ENCODE data around the gene PAOX.
"Not testable (repeated sequence)": the region's sequence is repeated elsewhere in the genome, so short reads cannot be mapped to it uniquely, and the experiment has no call there.

Gene PAOX

GRCh38 chr10:133403359-133403758 lies 24.3 kb downstream of the PAOX start:
- FAIRE-seq (no peak), DNase-seq (ENCODE audit: insufficient read length, low spot score) (no peak)
- no peak for TF ChIP-seq CTCF (IDR thresholded peaks at IDR 0.05; ENCODE audit: insufficient read depth, missing control alignments)

GRCh38 chr10:133403784-133404183 lies 24.7 kb downstream of the PAOX start:
- TF ChIP-seq CTCF (IDR thresholded peaks at IDR 0.05; ENCODE audit: insufficient read depth, missing control alignments): no peak
- no peak for DNase-seq (ENCODE audit: insufficient read length, low spot score)
- no peak for FAIRE-seq

- DNase-seq (ENCODE audit: insufficient read length, low spot score): no peak
- no peak for TF ChIP-seq CTCF (IDR thresholded peaks at IDR 0.05; ENCODE audit: insufficient read depth, missing control alignments)
- FAIRE-seq: no peak
Observed at GRCh38 chr10:133405272-133405671, 26.2 kb downstream of the PAOX start.

GRCh38 chr10:133405844-133406527 lies 26.9 kb downstream of the PAOX start:
- no peak for TF ChIP-seq CTCF (IDR thresholded peaks at IDR 0.05; ENCODE audit: insufficient read depth, missing control alignments)
- FAIRE-seq: no peak

GRCh38 chr10:133411523-133412380 lies 32.7 kb downstream of the PAOX start:
- DNase-seq (ENCODE audit: insufficient read length, low spot score): no peak
- FAIRE-seq: no peak
- no peak for TF ChIP-seq CTCF (IDR thresholded peaks at IDR 0.05; ENCODE audit: insufficient read depth, missing control alignments)

More at GRCh38 chr10:133405844-133406527, 26.9 kb downstream of the PAOX start:
- DNase-seq (ENCODE audit: insufficient read length, low spot score): no peak

- DNase-seq (ENCODE audit: insufficient read length, low spot score): no peak
- no peak for FAIRE-seq
Observed at GRCh38 chr10:133412381-133412711, 33.3 kb downstream of the PAOX start.

GRCh38 chr10:133414401-133414800 lies 35.3 kb downstream of the PAOX start:
- DNase-seq (ENCODE audit: insufficient read length, low spot score); FAIRE-seq: not testable (repeated sequence)

More at GRCh38 chr10:133412381-133412711, 33.3 kb downstream of the PAOX start:
- TF ChIP-seq CTCF (IDR thresholded peaks at IDR 0.05; ENCODE audit: insufficient read depth, missing control alignments): no peak

All from D721Med (cell line).